Right lobe of liver (tissue), 6 donors: ENCODE measurements around the gene PLA2G2C. TPM values are rescaled to one million over a fixed set of nuclear protein-coding genes. Genes with fewer than 3 reads are reported as not detected.
A peak's percentile ranks its signal among the peaks of the same experiment; 100 is the strongest.

ENCODE experiments used
- ATAC-seq, 4 donors: fragments of 200-7000 bp; cut with Tn5 transposase; one replicate each; pipeline ENCODE4 v1.9.1; 2020; ENCODE audit warnings: mild to moderate bottlenecking in 4 of 4, moderate library complexity in 4 of 4
- DNase-seq, 3 donors: peaks; one replicate each; pipeline ENCODE4 v3.0.0-alpha.2; 2020
- H3K27ac ChIP-seq, 3 donors: fragments of 200-600 bp; one replicate each; pipeline ENCODE4 v1.8.0; 2022
- H3K27me3 ChIP-seq, 2 donors: fragments of 200-600 bp; one replicate each; pipeline ENCODE4 v1.8.0; 2022
- H3K36me3 ChIP-seq, 4 donors: fragments of 200-600 bp; sonication (generic) in 1 of 4; one replicate each; pipeline versions ENCODE4 v1.5.1 to v1.8.0; 2017 to 2022; ENCODE audit warnings: control low read depth in 1 of 4
- H3K4me1 ChIP-seq, 4 donors: fragments of 200-600 bp; sonication (generic) in 1 of 4; one replicate each; pipeline versions ENCODE4 v1.5.1 to v1.8.0; 2017 to 2022; ENCODE audit warnings: control low read depth in 1 of 4
- H3K4me3 ChIP-seq, 3 donors: fragments of 200-600 bp; one replicate each; pipeline ENCODE4 v1.8.0; 2022
- H3K9me3 ChIP-seq, 4 donors: fragments of 200-600 bp; sonication (generic) in 1 of 4; one replicate each; pipeline versions ENCODE4 v1.5.1 to v1.8.0; 2017 to 2022; ENCODE audit warnings: control low read depth in 1 of 4
- CTCF ChIP-seq, 4 donors: fragments of 200-600 bp in 3 of 4; fragments of 450-650 bp in 1 of 4; IDR thresholded peaks; one replicate each; pipeline versions ENCODE4 v1.5.1 to v1.8.0; 2016 to 2022; ENCODE audit warnings: antibody characterized with exemption in 4 of 4, mild to moderate bottlenecking in 2 of 4
- POLR2A ChIP-seq: fragments of 450-650 bp; IDR thresholded peaks from one replicate; pipeline ENCODE4 v1.6.1; 2017; ENCODE audit warnings: antibody characterized with exemption, mild to moderate bottlenecking
- WGBS: methylation state at CpG from one replicate; pipeline ENCODE4 v1.1.6; 2018; ENCODE audit warnings: low coverage, low lambda C conversion rate; ENCODE audit not compliant: insufficient coverage; ENCODE audit errors: missing lambda C conversion rate; 5-methylcytosine and 5-hydroxymethylcytosine counted together
- intact Hi-C, 2 donors: fragments of 100-400 bp; cut with DNase I; formaldehyde crosslinking; loops; one replicate each; pipeline versions ENCODE4 v1.11.2 to v1.14.1; 2022
- total RNA-seq, 6 experiments: library from RNA; depleted of rRNA in 2 of 6; stranded (reverse); fragments of >200 nt in 2 of 6; fragmentation: NEBNext Ultra II Directional in 3 of 6; extraction: Animal tissue kit (Norgen Biotek cat#: 25700) in 3 of 6; gene quantifications; one replicate each; pipeline versions ENCODE4 v1.1.0 to v1.2.4, GENCODE V29; 2016 to 2023
- donor health status: DM: no; HTN: yes; CAD: no.
- donor health status: DM: no; HTN: no; CAD: no.
- donor health status: DM: no; HTN: no; CAD: no.
- donor health status: DM: no; HTN: yes; CAD: no.
- donor health status: DM: no; HTN: yes; CAD: no.

The PLA2G2C gene
- total RNA-seq, 6 experiments from 2014 or later, result not detected

- Histone ChIP-seq H3K27me3 (no peaks in the 10 kb centered on the region), H3K4me1 (peaks cover 0 to 3% (median 0%) of the 10 kb centered on the region in 4 donors), H3K9me3 (no peaks in the 10 kb centered on the region), H3K36me3 (no peaks in the 10 kb centered on the region), H3K4me3 (no peak overlapping the region), H3K27ac (no peak overlapping the region)
- intact Hi-C loops, result loop anchor here in 1 of 2 donors (10.0 kb wide), 1 partner anchor 279 kb away; no protein-coding TSS in a partner anchor
- ATAC-seq (no peak), DNase-seq (no peak)
- WGBS, result 42% methylated on average over 6 of the region's 6 CpGs
- no peak for TF ChIP-seq POLR2A
- TF ChIP-seq CTCF (IDR thresholded peaks at IDR 0.05), result no peak
These were observed 29.4 kb upstream of the PLA2G2C start for GRCh38 chr1:20215716-20216115.

- WGBS, result 3% methylated on average over 15 of the region's 21 CpGs
- Histone ChIP-seq H3K9me3 (no peaks in the 10 kb centered on the region), H3K27me3 (no peaks in the 10 kb centered on the region), H3K27ac (no peak overlapping the region), H3K4me1 (peaks cover 0 to 3% (median 0%) of the 10 kb centered on the region in 4 donors), H3K4me3 (no peak overlapping the region), H3K36me3 (no peaks in the 10 kb centered on the region)
- peak; percentile 64 to 74 (median 68) for DNase-seq
- TF ChIP-seq CTCF (IDR thresholded peaks at IDR 0.05) (peak; percentile 49 to 84 (median 82)), POLR2A (no peak)
- ATAC-seq, result peak; percentile 79 to 88 (median 82)
- intact Hi-C loops, result loop anchor here in 1 of 2 donors (10.0 kb wide), 1 partner anchor 282 kb away; no protein-coding TSS in a partner anchor
These were observed 26.5 kb upstream of the PLA2G2C start for GRCh38 chr1:20212685-20213331.

- no peak overlapping the region for H3K4me3 ChIP-seq
- ATAC-seq (no peak), DNase-seq (no peak)
- no peaks in the 10 kb centered on the region for H3K27me3 ChIP-seq
- no peaks in the 10 kb centered on the region for H3K9me3 ChIP-seq
- no peak overlapping the region for H3K27ac ChIP-seq
- H3K36me3 ChIP-seq, result no peaks in the 10 kb centered on the region
- peaks cover 0 to 3% (median 0%) of the 10 kb centered on the region in 4 donors for H3K4me1 ChIP-seq
- intact Hi-C loops, result loop anchor here in 1 of 2 donors (10.0 kb wide), 1 partner anchor 283 kb away; no protein-coding TSS in a partner anchor
- 60% methylated on average over 11 of the region's 11 CpGs for WGBS
- TF ChIP-seq POLR2A, result no peak
- no peak for TF ChIP-seq CTCF (IDR thresholded peaks at IDR 0.05)
These were observed 25.9 kb upstream of the PLA2G2C start for GRCh38 chr1:20212085-20212684.

- Histone ChIP-seq H3K9me3 (no peaks in the 10 kb centered on the region), H3K4me1 (peaks cover 0 to 3% (median 0%) of the 10 kb centered on the region in 4 donors), H3K4me3 (no peak overlapping the region), H3K27ac (no peak overlapping the region), H3K36me3 (no peaks in the 10 kb centered on the region), H3K27me3 (no peaks in the 10 kb centered on the region)
- intact Hi-C loops, result loop anchor here in 1 of 2 donors (10.0 kb wide), 1 partner anchor 283 kb away; no protein-coding TSS in a partner anchor
- WGBS, result 65% methylated on average over 4 of the region's 4 CpGs
- ATAC-seq, result peak in 1 of 4 donors; percentile 12
- TF ChIP-seq POLR2A, result no peak
- no peak for TF ChIP-seq CTCF (IDR thresholded peaks at IDR 0.05)
- DNase-seq, result no peak
These were observed 25.2 kb upstream of the PLA2G2C start for GRCh38 chr1:20211511-20211931.
